ENCODE measurements around the gene CLIC3. TPM values are rescaled to one million over a fixed set of nuclear protein-coding genes. Genes with fewer than 3 reads are reported as not detected.

Gene CLIC3
- total and polyA plus RNA-seq, 11 donors = 1.5 to 16.7 (median 5.0) TPM

DNA sequence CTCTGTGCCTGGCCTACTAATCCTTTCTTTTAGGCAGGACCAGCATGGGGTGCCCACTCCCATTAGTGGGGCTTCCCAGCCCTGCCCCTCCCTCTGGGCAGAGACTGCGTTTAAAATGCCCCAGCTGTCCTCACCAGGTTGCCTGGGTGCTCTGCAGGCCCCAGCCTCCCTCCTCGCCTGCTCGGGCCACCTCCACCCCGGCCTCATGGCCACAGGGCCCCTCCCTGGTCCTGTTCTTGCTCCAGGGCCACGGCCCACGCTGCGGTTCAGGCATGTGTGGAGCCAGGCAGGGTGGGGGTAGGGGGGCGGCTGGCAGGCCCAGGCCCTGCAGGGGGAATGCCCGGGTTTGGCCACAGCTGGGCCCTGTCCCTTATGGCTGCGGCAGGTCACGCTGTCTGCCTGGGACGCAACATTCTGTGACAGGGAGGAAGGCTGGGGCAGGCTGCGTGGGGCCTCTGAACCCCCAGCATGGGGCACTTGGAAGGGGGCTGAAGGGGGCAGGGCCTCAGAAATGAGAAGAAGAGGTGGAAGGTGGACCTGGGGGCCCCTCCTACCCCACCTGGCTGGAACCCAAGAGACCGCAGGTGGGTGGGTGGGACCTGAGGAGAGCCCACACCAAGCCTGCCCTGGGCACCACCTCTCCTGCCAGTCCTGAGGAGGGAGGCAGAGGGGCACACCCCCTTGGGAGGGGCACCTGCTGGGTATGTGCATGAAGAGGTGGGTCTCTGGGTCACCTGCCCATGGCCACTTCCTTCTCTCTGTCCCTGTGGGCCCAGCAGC is 44.6 kb downstream of the CLIC3 start, which contains the start of gene LCN12:
TSS of gene LCN12 (plus strand) at position 733 of the 780 bp plus-strand sequence. CDS start 55 bp downstream, outside the sequence.
- Histone ChIP-seq H3K4me3 (peak within 1 kb of the TSS in 3 of 12 donors; percentile 16 to 20 (median 19)), H3K4me1 (peaks cover 0 to 54% (median 26%) of the 10 kb centered on the region in 12 donors), H3K36me3 (no peaks in the 10 kb centered on the region), H3K9me3 (no peaks in the 10 kb centered on the region), H3K27me3 (no peaks in the 10 kb centered on the region), H3K27ac (peak within 1 kb of the TSS; percentile 71 to 98 (median 90))
- TF ChIP-seq, protein P1, sequence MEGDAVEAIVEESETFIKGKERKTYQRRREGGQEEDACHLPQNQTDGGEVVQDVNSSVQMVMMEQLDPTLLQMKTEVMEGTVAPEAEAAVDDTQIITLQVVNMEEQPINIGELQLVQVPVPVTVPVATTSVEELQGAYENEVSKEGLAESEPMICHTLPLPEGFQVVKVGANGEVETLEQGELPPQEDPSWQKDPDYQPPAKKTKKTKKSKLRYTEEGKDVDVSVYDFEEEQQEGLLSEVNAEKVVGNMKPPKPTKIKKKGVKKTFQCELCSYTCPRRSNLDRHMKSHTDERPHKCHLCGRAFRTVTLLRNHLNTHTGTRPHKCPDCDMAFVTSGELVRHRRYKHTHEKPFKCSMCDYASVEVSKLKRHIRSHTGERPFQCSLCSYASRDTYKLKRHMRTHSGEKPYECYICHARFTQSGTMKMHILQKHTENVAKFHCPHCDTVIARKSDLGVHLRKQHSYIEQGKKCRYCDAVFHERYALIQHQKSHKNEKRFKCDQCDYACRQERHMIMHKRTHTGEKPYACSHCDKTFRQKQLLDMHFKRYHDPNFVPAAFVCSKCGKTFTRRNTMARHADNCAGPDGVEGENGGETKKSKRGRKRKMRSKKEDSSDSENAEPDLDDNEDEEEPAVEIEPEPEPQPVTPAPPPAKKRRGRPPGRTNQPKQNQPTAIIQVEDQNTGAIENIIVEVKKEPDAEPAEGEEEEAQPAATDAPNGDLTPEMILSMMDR (IDR thresholded peaks at IDR 0.05) = no peak
- TF ChIP-seq POLR2A (IDR thresholded peaks at IDR 0.05) = no peak
- intact Hi-C loops (cut with DNase I) = loop anchor here in 5 of 10 donors (2.0 to 5.0 kb wide), 4 partner anchors 23 to 77 kb away; partner anchors contain the start of genes ABCA2 (in 2 of the 5), PAXX (in 1 of the 5) and PTGDS (in 1 of the 5)
- DNase-seq (peak in 1 of 5 donors; percentile 48), ATAC-seq (no peak)
- WGBS, 4 donors = 78 to 88% (median 83%) methylated on average over 5 to 14 of the region's 14 CpGs

DNA sequence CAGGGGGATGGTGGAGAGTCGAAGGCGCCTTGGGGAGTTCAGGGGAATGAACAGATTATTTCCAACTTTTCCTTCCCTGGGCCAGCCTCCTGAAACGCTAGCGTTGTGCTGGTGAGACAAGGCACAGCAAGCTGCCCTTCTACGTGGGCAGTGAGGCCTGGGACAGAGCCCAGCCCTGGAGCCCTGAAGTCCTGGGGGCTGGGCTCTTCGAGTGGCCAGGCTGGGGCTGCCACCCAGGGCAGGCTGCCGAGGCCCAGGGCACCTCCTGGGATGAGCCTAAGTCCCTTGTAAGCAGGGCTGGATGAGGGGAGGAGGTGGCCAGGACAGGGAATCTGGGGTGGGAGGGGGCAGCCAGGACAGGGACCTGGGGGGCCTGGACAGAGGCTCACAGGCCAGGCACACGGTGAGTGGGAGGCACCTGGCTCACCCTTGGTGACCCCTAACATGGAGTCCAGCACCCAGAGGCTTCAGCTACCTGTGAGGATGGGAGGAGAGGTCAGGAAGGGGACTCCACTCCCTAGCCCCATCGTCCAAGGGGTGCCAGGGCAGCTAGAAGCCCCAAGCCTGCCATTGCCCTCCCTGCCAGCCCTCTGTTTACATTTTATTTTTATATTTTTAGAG is 45.6 kb downstream of the CLIC3 start:
- no peak for TF ChIP-seq POLR2A (IDR thresholded peaks at IDR 0.05)
- TF ChIP-seq, protein P1 (IDR thresholded peaks at IDR 0.05) = no peak
- Histone ChIP-seq H3K27me3 (no peaks in the 10 kb centered on the region), H3K27ac (peak overlapping the region; percentile 71 to 98 (median 90)), H3K9me3 (no peaks in the 10 kb centered on the region), H3K4me3 (peak overlapping the region in 11 of 12 donors; percentile 35 to 75 (median 71)), H3K36me3 (no peaks in the 10 kb centered on the region), H3K4me1 (peaks cover 0 to 54% (median 26%) of the 10 kb centered on the region in 12 donors)
- ATAC-seq (peak; percentile 19 to 55 (median 42)), DNase-seq (peak in 2 of 5 donors; percentile 60 to 73)
- intact Hi-C loops (cut with DNase I) = loop anchor here in 5 of 10 donors (1.0 to 5.0 kb wide), 5 partner anchors 24 to 78 kb away; partner anchors contain the start of genes ABCA2 (in 2 of the 5), PTGDS (in 2 of the 5) and PAXX (in 1 of the 5)
- WGBS, 4 donors = 37 to 49% (median 40%) methylated on average over 6 to 9 of the region's 9 CpGs

DNA sequence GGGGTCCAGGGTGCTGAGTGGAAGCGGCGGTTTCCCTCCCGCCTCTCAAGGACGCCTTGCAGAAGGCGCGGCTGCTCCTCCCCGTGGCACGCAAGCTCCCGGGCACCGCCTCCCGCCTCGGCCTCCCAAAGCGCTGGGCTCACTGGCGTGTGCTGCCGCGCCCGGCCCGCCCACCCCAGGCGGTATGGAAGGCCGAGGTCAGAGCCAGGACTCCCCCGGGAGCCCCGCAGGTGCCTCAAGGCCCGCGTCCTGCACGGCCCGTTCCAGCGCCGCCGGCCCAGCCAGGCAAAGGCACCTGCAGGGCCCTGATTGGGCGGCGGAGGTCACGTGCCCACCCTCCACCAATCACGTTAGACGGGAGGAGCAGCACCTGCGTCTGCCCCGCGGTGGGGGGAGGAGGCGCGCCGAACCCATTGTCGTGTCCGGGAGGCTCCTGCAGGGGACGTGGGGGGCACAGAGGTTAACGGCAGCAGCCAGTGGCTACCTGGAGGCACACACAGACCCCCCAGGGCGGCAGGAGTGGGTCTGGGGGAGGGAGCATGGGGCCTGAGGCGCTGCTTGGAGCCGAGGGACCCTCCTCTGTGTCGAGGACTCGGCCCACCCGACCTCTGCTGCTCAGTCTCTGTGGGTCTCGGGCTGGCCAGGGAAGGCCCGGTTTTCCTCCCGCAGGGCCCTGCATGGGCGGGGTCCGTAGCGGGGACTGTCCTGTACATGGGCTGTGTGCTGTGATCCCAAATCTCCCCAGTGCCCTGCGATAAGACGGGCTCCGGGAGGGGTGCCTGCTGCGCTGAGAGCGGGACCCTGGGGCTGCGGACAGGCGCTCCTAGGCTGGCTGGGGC is 46.3 kb downstream of the CLIC3 start:
- Histone ChIP-seq H3K4me1 (peaks cover 0 to 56% (median 27%) of the 10 kb centered on the region in 12 donors), H3K36me3 (no peaks in the 10 kb centered on the region), H3K9me3 (no peaks in the 10 kb centered on the region), H3K4me3 (peak overlapping the region; percentile 35 to 75 (median 71)), H3K27me3 (no peaks in the 10 kb centered on the region), H3K27ac (peak overlapping the region; percentile 71 to 98 (median 90))
- peak; percentile 59 to 93 for TF ChIP-seq POLR2A (IDR thresholded peaks at IDR 0.05)
- TF ChIP-seq, protein P1 (IDR thresholded peaks at IDR 0.05) = peak in 9 of 12 donors; percentile 11 to 35 (median 27)
- 0 to 3% (median 2%) methylated on average over 9 to 63 of the region's 63 CpGs for WGBS, 4 donors
- intact Hi-C loops (cut with DNase I) = loop anchor here in 9 of 10 donors (1.0 to 5.0 kb wide), 12 partner anchors 25 to 158 kb away; partner anchors contain the start of genes PAXX (in 4 of the 9), ABCA2 (in 3 of the 9), PTGDS (in 3 of the 9) and CLIC3 (in 1 of the 9)
- DNase-seq (peak; percentile 95 to 98 (median 97)), ATAC-seq (peak; percentile 85 to 90 (median 88))
